IPS-NIHi7 (cell line): ENCODE data around the gene ZNF516.
"Not testable (repeated sequence)": the region's sequence is repeated elsewhere in the genome, so short reads cannot be mapped to it uniquely, and the experiment has no call there.

Experiments used
- DNase-seq: peaks from one replicate; pipeline ENCODE4 v3.0.0; 2012; ENCODE audit warnings: mixed read lengths; ENCODE audit errors: extremely low spot score

Gene ZNF516, protein sequence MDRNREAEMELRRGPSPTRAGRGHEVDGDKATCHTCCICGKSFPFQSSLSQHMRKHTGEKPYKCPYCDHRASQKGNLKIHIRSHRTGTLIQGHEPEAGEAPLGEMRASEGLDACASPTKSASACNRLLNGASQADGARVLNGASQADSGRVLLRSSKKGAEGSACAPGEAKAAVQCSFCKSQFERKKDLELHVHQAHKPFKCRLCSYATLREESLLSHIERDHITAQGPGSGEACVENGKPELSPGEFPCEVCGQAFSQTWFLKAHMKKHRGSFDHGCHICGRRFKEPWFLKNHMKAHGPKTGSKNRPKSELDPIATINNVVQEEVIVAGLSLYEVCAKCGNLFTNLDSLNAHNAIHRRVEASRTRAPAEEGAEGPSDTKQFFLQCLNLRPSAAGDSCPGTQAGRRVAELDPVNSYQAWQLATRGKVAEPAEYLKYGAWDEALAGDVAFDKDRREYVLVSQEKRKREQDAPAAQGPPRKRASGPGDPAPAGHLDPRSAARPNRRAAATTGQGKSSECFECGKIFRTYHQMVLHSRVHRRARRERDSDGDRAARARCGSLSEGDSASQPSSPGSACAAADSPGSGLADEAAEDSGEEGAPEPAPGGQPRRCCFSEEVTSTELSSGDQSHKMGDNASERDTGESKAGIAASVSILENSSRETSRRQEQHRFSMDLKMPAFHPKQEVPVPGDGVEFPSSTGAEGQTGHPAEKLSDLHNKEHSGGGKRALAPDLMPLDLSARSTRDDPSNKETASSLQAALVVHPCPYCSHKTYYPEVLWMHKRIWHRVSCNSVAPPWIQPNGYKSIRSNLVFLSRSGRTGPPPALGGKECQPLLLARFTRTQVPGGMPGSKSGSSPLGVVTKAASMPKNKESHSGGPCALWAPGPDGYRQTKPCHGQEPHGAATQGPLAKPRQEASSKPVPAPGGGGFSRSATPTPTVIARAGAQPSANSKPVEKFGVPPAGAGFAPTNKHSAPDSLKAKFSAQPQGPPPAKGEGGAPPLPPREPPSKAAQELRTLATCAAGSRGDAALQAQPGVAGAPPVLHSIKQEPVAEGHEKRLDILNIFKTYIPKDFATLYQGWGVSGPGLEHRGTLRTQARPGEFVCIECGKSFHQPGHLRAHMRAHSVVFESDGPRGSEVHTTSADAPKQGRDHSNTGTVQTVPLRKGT

DNA sequence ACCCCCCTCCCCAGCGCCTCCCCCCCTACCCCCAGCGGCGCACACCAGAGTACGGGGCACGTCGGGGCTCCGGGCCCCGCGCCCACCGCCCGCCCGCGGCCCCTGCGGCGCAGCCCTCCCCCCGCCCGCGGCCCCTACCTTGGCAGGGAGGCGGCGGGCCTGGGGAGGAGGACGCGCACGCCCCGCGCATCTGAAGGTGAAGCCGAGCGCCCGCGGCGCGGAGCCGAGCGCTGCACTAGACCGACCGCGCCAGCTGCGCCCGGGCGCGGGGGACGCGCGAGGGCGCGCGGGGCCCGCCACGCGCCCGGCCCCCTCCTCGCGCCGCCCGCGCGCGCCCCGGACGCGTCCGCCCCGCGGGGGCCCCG, at the start of gene ZNF516:
Gene ZNF516 (minus strand): TSS at position 237 of the 365 bp plus-strand sequence. CDS start 52,188 bp downstream, outside the sequence.
- peak; percentile 24 for DNase-seq

DNA sequence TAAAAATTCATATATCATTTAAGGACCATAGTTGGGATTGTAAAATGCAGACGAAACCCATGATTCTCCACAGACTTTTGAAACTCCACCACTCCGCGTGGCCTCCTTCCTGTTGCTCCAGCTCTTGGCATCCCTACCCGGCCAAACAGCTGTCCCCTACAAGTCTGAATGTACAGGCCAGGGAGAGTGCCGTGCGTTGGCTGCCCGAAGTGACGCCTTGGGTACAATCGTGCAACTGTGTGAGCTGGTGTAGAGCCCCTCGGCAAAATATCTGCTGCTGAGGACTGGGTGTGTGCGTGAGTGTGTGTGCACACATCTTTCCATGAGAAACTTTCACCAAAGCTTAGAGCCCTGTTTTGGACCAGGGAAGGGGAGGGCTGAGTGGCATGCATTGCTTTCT, 43.8 kb upstream of the ZNF516 start:
- DNase-seq, result no peak

DNA sequence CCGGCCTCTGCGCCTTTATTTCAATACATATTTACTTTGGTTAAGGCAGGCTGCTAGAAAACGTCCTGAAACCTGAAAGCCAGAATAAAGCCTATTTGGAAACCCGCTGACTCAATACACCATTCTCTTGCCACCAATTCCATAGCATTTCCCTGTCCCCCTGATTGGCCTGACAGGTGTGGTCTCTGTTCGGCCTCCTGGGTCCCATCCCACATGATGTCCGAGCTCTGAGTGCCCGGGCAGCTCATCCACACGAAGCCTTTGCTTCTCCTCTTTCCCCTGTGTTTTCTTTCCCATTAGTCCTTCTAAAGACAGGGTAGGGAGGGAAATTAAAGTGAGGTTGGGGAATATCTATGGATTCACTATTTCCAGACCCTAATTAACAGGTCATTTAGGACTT, 42.6 kb upstream of the ZNF516 start:
- DNase-seq, result no peak

DNA sequence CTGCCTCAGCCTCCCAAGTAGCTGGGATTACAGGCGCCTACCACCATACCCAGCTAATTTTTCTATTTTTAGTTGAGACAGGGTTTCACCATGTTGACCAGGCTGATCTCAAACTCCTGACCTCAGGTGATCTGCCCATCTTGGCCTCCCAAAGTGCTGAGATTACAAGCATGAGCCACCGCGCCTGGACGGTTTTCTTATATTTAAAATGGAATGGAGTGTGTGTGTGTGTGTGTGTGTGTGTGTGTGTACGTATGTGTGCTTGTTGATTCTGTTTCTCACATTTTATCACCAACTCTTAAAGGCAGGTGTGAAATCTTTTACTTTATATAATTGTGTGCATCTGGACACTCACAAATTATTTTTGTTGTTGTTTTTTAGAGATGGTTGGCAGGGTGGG, 41.6 kb upstream of the ZNF516 start:
- not testable (repeated sequence) for DNase-seq

DNA sequence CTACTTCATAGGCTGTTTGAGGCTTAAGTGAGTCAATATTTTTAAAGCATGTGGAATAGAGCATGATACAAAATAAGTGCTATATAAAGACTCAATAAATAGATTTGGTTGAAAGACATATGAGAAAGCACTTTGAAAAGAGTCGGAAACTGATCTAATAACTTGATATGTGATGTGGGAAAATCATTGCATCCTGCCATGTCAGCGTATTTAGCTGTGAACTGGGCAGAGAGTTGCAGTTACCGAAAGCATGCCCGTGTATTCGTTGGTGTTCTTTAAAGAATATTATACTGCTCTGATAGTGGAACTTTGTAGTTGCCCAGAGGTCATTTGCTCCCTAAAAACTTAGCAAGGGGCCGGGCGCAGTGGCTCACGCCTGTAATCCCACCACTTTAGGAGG, 37.8 kb upstream of the ZNF516 start:
- DNase-seq, result no peak

DNA sequence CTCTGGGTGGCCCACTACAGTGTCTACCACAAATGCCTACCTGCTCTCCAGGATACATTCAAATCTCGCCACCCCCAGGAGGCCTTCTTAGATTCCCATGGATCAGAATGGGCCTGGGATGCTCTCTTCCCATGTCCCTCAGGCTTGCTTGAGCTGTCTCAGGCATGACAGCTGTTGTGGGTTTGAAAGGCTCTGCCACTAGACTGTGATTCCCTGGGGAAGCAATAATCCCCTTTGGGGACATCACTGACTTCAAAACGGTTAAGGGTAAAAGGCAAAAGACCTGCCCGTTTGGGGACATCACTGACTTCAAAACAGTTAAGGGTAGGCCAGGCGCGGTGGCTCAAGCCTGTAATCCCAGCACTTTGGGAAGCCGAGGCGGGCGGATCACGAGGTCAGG, 35.8 kb upstream of the ZNF516 start:
- no peak for DNase-seq

DNA sequence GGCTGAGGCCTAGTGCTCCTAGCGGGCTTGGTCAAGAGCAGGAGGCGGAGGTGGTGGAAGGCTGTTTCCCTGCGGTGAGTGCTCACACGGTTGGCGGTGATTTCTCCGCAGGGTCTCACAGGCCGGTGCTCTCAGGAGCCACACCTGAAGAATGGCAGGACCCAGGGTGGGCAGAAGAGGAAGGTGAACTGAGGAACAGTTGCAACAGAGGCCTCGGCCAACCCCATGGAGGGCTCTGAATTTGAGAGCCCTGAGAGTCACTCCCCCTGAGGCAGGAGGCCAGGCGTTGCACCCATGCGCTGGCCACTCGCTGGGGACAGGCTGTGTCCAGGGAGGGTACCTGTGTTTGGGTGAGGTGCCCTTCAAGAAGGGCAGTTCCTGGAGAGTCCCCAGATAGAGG, 35.3 kb upstream of the ZNF516 start:
- DNase-seq, result no peak

DNA sequence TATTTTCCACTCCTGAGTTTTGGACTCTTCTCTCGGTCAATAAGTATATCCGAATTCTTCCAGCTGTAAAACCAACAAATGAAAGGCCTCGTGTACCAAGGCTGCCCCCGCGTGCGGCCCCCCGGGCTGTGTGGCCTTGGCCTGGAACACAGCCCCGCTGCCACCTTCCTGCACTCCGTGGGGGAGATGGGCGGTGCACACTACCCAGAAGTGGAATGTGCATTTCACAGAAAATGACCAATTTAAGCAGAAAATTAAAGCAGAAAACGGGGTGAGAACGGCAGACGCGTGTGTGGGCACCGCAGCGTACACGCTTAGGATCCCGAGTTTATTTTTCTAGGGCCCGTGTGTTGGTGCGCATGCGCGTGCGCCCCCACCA, 34.4 kb upstream of the ZNF516 start:
- DNase-seq, result no peak

DNA sequence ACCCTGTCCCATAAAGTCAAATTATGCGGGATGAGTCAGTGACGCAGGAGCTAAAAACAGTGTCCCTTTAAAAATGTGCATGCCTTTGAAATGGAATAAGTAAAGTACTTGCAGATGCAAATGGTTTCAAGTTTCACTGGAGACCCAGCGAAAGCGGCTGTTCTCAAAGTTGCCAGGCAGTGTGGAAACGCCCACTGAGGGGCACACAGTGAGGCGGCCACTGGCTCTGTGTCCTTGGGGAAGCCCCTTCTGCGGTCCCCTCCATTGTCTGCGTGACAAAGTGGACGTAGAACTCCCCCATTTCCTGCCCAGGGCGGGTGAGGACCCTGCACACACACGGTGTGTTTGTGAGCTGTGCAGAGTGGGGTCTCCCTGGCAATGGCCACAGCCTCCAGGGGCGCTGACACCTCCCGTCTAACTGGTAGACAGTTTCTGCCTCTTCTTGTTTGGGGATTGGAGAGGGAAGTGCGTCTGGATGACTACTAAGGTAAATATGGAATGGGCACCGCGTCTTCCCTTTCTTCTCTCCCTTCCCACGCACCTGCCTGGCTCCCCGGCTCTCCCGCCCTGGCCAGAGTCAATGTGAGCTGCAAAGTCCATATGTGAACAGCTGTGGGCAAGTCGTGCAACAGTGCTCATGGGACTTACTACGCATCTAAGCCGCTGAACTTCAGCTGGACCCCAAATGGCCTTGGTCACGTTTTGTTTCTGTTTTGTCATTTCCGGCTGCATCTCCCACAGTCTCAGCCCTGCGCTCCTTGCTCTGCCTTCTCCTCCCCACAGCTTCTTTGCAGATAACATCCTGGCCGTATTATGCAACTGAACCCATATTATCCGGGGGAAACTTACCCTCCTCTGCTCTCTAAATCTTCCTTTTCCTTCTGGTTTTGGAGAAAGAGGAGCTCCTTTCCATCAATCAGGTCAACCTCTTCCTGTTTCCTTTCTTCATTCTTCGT, 33.7 kb upstream of the ZNF516 start:
- peak; percentile 23 for DNase-seq

DNA sequence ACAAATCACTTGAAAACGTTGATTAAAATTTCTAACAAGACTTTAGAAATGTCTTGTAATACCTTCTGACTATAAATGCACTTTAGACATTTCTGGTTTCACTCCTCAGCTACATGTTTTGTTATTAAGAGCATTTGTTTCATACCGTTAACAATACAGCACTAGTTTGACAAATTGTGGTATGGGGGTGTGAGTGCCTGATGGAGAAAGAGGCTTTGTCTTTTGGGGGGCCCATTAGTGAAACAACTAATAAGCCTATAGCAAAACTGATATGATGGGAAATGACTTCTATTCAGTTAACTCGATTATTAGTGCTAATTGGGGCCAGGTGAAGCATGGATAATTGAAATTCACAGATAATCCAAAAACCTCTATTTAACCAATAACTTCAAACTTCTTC, 30.9 kb upstream of the ZNF516 start:
- DNase-seq, result no peak

DNA sequence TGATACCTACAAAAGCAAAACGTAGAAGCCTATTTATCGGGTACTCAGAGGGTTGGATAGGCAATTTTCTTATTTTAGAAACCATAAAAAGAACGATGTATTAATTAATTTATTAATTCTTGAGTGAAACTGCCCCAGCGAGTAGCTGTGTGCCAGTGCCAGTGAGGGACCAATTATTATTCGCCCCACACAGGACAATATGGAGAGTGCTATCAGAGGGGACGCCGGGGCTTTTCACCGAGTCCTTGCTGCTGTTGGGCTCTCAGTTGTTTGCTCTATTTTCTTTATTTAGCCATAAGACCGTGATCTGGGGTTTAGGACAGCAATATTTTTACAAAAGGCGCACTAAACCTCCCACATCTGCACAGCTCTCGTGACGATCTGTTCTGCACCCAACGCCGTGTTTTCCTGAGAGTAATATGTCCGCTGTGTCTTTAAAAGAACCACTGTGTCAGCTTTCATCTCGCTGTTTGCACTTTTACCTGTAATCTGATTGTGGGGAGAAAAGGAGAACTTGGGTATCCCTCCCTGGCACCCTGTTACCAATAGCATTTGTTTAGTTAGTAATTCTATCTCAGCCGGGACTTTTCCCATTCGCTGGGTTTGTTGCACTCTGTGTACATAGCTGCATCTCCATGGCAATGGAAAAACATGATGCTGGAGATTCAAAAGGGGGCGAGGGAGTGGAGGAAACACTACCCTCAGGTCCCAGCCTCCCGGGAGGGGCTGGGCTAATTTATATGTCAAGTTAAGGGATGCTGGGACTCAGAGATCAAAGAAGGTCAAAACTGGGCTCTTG, 30.1 kb upstream of the ZNF516 start:
- DNase-seq, result no peak

DNA sequence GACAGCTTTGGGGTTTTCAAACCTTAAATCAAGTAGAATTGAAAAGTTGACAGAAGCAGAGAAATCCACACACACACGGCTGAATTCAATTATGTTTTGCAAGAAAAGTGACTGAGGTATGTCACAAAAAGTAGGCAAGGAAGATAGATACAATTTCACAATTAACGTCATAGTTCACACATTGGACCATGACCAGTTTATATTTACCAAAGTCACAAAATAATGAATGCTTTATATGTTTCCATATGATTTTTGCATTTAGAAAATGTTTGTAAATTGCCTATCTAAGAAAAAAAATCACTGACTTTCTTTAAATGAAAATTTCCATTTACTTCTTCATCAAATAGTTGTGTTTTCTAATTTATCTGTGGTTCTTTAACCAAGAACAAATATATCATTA, 29.4 kb upstream of the ZNF516 start:
- no peak for DNase-seq

DNA sequence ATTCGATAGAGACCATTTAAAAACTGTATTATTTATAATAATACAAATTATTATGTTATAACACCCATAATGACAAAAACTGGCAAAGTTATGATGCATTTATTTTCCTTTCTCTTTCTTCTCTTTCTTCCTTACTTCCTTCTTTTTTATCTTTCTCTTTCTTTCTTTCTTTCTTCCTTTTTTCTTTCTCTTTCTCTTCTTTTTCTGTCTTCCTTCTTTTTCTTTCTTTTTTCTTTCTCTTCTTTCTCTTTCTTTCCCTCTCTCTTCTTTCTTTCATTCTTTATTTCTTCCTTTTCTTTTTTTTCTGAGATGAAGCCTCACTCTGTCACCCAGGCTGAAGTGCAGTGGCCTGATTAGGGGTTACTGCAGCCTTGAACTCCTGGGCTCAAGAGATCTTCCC, 27.5 kb upstream of the ZNF516 start:
- DNase-seq, result no peak

DNA sequence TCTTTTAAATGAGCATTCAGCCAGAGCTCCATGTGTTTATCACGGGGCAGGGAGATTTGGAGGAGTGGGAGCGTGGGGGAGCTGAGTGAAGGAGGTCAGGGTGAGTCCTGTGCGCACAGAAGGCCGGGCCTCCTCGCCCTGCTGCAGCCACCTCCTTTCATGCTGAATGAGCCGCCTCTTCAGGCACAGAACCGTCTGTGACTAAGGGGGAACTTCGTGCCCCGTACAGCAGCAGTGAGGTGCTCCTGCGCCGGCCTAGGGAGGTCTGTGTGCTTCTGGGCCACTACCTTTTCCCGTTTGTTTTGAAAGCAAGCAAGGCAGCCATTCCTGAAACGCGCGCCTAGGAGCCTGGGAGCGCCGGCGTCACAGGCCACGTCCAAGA, 27.1 kb upstream of the ZNF516 start:
- DNase-seq, result peak; percentile 30

DNA sequence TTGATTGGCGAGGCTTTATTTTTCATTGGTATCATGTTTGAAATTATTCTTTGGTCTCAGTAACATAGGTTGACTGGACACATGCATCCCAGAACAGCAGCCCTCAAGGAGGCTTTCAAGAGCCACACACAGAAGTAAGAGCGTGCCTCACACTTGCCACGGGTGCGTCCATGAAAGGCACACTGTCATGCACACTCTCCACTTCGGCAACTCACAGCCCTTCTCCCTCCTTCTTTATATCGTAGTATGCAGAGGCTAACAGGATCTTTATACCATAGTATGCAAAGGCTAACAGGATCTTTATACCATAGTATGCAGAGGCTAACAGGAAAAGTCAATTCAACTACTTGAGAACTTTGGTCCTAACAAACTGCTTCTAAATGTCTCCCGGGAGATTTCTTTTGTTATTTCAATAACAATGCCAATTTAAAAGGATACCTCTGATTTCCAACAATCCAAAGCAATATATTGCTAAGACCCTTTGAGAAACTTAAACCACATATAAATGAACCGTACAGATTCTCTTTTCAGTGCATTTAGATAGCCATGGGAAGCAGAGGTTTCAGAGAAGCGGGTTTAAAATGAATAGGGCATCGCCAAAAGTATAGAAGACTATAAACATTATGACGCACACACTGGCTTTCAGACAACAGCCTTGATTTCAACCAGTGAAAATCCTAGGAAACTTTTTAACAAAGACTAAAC, 26.5 kb upstream of the ZNF516 start:
- DNase-seq, result no peak

DNA sequence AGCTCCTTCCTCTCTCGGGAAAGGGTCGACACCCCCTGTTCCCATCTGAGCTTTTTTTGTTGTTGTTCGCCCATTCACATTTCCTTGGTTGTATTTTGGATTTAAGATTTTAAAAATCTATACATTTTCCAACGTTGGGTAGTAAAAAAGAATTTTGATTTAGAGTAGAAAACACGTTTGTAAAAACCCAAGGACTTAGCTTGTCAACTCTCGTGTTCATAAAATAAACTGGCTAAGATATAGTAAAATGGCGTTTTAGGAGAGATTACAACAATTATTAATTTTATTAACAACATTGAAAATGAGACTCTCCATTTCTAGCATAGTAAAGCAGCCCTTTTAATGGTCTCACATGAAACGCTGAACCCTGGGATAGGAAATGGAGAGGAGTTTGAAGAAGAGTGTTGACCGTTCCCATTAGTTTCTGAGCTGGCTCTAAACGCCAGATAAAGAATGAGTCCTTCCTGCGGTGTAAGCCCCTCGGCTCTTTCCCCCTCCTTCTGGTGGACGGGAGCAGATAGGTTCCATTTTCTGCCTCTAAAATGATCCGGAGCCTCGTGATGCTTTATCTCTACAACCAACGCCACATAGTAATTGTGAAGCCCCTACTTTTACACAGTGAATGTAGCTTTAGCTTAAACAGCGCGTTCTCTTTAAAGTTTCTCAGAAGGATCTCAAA, 24.0 kb upstream of the ZNF516 start:
- DNase-seq, result peak; percentile 53

DNA sequence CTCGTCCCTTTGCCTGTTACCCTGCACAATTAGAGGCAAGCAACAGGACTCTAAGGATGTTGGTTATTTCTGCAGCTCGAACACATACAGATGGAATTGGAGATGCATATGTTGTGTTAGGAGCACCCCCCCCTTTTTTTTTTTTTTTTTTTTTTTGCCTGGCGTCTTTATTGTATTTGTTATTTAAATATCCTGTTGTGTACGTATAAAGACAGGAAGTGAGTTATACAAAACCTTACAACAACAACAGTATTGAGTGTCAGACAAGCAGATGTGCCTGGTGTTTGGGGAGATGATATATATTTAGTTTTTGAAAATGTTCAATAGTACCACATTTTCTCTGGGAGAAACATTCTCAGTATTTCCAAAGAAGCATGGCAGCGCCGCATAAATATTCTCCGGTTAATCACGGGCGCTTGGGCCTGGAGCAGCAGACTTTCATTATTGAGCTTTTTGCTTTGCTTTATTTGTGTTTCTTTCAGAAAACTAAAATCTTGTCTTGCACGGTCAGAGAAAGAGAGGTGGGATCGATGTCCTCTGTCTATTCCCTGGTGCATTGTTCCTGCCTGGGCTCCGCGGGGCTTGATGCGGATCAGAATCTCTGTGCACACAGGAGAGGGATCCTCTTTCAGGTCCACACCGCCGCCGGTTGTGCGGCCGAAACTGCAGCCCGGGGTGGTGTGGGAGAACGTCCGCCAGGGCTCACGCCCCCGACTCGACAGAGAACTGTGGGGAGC, 23.2 kb upstream of the ZNF516 start:
- peak; percentile 64 for DNase-seq

DNA sequence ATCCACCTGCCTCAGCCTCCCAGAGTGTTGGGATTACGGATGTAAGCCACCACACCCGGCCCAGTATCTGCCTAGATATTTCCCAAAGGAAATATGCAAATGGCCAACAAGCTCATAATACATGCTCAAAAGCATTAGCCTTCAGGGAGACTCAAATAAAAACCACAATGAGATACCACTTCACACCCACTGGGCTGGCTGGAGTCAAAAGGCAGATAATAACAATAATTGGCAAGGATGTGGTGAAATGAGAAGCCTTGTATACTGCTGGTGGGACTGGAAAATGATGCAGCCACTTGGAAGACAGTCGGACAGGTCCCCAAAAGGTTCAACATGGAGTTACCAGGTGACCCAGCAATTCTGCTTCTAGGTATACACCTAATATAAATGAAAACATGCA, 20.5 kb upstream of the ZNF516 start:
- DNase-seq, result no peak

DNA sequence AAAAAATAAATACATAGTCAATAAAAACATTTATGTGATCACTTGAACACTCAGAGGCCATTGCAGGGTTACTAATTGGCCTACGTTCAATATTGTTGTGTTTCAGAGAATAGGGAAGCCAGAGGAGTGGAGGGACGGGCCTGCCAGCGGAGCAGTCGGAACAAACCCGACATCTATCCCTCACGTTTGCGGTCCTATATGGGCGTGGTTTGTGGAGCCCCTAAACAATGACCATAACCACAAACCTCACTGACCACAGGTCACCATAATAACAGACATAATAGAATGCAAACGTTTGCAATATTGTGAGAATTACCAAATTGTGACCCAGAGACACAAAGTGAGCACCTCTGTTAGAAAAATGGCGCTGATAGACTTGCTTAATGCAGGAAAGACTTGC, 19.5 kb upstream of the ZNF516 start:
- no peak for DNase-seq
